Measurements from ENCODE around the gene PITPNM3.

The PITPNM3 gene

GRCh38 chr17:6551356-6551755 lies 5.0 kb downstream of the PITPNM3 start:
- no peak for DNase-seq

DNA sequence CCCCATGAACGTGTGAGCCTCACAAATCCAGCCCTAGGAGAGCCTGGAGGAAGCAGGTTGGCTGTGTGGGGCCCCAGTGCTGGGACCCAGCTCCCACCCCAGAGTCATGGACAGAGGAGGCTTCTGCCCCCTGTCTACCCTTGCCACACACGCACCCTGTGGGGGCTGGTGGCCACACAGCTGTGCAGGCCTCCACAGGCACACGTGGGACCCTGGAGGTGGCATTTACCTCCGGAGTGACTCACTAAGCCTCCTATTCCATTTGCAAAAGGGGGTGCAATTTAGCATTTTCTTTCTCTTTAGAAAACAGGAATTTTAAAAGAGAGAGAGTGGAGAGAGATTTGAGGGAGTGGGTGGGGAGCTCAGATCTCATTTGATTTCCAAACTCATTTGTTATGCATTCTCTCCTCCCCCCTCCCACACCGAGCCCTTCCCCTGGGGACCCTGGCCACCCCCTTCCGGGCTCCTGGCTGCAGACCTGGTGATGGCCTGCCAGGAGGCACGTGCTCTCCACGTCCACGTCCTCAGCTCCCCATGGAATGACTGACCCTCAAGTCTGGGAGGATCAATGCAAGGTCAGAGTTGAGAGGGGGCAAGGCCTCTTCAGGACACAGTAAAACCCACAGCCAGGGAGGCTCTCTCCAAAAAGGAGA lies 6.8 kb downstream of the PITPNM3 start:
- no peak for DNase-seq

DNA sequence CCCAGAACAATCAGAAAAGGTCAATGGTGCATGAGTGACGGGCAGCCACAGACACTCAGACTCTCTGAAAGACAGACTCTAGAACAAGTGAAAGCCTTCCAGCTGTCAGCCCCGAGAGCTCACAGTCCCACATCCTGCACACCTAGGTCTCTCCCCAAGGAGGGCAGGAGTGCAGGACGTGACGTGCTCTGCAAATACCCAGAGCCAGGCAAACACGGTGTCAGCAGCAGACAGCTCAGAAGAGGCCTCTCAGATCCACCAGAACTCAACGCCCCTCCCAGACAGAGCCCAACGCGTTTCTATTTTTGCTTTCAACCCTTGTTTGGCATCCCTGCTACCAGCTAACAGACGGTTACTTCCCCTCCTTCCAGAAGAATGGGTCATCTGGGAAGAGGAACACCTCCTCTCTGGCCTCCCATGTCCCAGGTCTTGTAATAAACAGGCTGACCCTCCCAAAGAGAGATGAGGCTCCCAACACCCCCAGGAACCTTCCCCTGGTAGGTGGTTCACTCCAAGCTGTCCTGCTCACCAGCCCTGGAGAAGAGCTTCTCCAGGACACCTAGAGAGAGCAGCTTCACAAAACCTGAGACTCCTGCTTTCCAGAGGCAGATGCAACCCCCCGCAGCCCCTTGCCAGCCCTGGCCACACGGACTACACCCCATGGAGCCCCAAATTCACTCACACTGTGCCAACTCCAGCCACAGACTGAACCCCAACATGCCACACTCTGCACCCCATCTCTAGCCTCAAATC lies 7.6 kb downstream of the PITPNM3 start:
- no peak for DNase-seq

DNA sequence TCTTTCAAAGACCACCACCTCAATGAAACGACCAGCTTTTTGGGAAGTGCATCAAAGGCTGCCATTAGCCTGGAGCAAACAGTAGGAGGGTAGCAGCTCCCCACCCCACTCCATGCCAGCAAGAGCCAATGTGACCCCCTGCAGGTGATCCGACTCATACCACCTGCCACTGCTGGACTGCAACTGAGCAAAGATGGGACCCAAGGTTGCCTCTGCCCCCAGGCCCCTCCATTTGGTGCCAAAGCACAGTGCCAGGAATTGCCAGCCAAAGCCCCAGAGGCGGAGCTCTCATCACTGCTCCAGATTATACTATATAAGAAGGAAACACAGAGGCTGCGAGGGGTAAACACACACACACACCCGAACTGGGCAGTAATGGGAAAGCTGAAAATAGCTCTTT lies 8.3 kb downstream of the PITPNM3 start:
- DNase-seq: no peak

- no peak for DNase-seq
Observed at GRCh38 chr17:6547336-6547735, 9.0 kb downstream of the PITPNM3 start.

DNA sequence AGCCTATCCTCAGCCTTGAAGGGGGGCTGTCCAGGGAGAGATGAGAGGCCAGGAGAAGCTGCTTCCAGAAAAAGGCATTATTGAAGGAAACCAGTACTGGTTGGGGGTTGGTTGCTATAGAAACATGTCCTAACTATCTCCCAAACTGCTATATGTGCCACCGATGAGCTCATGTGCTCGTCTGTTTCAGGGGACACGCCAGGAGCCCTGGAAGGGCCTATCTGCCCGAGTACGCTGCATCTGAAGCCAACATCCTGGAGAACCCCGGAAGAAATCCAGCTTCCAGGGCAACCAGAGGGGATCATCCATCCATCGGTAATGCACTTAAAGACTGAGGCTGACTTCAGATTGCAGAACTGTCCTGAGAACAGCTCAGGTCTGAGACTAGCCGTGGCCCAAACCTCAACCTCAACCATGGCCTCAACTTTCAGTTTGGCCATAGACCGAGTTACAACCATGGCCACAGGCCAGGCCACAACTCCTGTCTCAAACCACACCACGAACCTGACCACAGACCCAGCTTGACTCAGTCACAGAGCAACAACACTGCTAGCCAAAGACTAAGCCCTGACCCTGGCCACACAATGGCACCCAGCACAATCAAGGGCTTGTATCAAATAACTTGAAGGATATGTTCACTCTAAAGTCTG lies 10.2 kb downstream of the PITPNM3 start:
- DNase-seq: no peak

DNA sequence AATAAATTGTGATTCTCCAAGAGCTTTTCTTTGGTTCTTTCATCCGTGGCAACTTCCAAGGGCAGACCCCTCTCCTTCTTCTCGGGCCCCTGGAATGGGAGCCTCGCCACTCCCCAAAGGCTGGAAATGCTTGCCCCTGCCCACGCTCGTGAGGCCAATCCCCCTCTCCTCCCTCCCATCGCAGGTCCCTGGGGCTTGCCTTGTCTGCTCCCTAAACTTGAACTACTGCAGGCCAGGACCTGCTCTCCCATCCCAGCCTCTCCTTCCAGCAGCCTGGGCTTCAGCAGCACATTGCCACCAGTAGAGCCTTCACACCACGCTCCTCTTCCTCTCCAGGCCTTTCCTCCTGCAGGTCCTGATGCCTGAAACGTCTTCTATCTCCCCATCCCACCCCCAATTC lies 11.1 kb downstream of the PITPNM3 start:
- no peak for DNase-seq

DNA sequence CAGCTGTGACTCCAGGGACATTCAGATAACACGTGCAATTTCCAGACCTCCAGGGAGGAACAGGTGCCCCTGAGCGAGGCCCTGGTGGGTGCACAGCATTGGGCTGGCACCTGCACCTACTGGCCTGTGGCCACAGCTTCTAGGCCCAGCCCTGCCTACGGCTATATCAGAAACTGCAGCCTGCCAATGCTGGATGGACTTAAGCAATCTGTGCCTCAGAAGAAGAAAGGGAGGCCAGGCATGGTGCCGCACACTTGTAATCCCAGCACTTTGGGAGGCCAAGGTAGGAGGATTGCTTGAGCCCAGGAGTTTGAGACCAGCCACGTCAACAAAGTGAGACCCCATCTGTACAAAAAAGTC lies 12.4 kb downstream of the PITPNM3 start:
- no peak for DNase-seq

GRCh38 chr17:6543079-6544010 lies 13.0 kb downstream of the PITPNM3 start:
- no peak for DNase-seq

GRCh38 chr17:6542577-6542976 lies 13.8 kb downstream of the PITPNM3 start:
- DNase-seq: no peak

- DNase-seq: no peak
Observed at GRCh38 chr17:6541886-6542285, 14.5 kb downstream of the PITPNM3 start.

DNA sequence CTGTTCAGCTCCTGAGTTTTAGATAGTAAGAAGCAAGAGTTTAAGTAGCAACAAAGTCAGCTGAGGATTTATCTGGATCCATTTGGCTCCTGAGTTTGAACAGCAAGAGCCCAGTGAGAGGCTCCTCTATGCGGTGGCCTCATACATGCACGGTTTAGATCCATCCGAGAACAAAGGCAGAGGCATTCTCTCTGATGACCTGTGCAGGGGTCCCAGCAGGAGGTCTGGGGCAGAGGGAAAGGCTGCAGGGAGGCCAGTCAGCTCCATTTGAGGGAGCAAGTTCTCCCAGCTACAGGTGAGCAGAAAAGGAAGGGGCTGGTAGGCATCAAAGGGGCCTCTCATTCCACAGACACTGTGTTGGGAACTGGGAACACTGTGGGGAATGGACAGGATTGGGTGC lies 16.5 kb downstream of the PITPNM3 start:
- DNase-seq: no peak

DNA sequence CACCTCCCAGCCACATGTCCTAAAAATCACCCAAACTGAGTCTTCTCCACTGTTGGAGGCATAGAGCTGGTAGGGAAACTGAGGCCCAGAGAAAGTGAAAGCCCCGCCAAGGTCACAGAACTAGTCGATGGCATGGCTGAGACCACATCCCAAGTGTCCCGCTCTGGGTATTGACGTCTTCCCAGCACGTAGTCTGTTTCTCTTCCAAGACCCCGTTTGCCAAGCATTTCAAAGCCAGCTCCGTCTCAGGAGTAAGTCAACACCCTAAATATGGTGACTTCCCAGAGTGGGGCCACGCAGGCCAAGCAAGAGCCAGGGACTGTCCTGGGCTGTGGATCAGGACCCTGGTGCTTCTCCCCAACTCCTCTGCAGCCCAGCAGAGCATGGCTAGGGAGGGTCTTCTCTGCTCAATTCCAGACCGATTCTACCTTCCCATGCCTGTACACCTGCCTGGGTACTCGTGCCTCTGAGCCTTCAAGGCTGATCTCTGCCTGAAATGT lies 19.7 kb downstream of the PITPNM3 start:
- no peak for DNase-seq

GRCh38 chr17:6536053-6536452 lies 20.3 kb downstream of the PITPNM3 start:
- no peak for DNase-seq

- no peak for DNase-seq
Observed at GRCh38 chr17:6534846-6535514, 21.4 kb downstream of the PITPNM3 start.

DNA sequence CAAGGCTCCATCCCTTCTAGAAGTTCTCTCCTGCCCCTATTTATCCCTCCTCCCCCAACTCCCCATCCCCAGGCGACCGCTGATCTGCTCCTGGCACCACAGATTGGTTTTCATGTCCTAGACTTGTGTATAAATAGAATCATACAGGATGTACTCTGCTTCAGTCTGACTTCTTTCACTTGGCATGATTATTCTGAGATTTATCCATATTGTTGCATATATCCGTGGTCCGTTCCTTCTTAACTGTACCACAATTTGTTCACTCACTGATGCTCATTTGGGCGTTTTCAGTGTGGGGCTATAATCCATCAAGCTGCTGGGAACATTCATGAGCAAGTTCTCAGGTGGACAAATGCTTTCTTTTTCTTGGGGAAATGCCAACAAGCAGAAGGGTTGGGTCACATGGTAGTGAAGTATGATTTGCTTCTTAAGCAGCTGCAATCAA lies 23.9 kb downstream of the PITPNM3 start:
- DNase-seq: no peak

DNA sequence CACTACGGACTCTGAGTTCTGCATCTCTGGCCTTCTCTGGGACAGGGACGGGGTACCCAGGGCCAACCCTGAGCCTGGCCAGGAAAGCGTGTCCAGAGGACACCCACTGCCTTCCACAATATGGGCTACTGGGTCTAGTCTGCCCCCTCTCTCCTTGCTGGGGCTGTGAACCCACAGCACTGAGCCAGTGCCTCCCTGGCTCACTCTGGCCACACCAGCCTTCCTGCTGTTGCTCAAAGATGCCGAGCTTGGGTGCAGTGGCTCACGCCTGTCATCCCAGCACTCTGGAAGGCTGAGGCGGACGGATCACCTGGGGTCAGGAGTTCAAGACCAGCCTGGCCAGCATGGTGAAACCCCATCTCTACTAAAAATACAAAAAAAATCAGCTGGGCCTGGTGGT lies 24.8 kb downstream of the PITPNM3 start:
- DNase-seq: no peak

DNA sequence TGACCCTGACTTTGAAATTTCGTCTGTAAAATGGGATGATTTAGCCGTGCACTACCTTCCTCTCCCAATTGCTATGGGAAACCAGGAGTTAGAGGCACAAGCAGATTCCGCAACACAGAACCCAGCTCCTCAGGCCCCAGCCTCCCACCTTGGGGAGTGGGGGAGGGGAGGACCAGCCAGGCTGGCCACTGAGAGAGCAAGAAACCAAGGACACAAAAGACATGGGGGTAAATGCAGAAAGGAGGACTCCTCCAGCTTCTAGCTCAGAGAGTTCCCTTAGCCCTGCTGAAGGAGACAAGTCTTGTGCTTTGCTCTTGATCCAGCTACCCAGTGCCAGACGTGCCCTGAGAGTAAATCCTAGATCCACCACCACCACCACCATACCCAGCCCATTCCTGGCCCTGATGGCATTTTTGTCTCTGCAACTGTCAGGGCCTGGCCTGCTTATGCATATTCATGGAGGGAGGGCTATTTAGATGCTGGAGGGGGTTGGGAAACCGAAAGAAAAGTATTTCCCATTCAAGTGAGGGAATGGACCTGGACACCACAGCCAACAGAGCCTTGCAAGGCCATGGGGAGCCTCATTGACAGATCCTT lies 25.9 kb downstream of the PITPNM3 start:
- DNase-seq: no peak

GRCh38 chr17:6528557-6528956 lies 27.8 kb downstream of the PITPNM3 start:
- no peak for DNase-seq

GRCh38 chr17:6526362-6527152 lies 29.8 kb downstream of the PITPNM3 start:
- DNase-seq: no peak

- DNase-seq: no peak
Observed at GRCh38 chr17:6525731-6526130, 30.6 kb downstream of the PITPNM3 start.
